Ovary (tissue), 9 donors: ENCODE results near the gene AP1G2. TPM values are rescaled to one million over a fixed set of nuclear protein-coding genes. Genes with fewer than 3 reads are reported as not detected.

ENCODE experiments used
- DNase-seq, 5 donors: peaks; one replicate each; pipeline ENCODE4 v3.0.0-alpha.2; 2019 to 2020
- H3K27ac ChIP-seq, 2 donors: fragments of 200-600 bp; one replicate each; pipeline versions ENCODE4 v1.5.1 to v1.8.0; 2019 to 2022
- H3K27me3 ChIP-seq: fragments of 200-600 bp; one replicate; pipeline ENCODE4 v1.8.0; 2022
- H3K36me3 ChIP-seq: fragments of 200-600 bp; sonication (generic); one replicate; pipeline ENCODE4 v1.5.1; 2019
- H3K4me1 ChIP-seq: one replicate; pipeline ENCODE4 v1.8.1; 2013; ENCODE audit warnings: mild to moderate bottlenecking, moderate library complexity; ENCODE audit not compliant: insufficient read depth
- H3K4me3 ChIP-seq: fragments of 200-600 bp; sonication (generic); one replicate; pipeline ENCODE4 v1.5.1; 2017
- H3K9me3 ChIP-seq, 2 donors: fragments of 200-600 bp in 1 of 2; sonication (generic) in 1 of 2; one replicate each; pipeline versions ENCODE4 v1.5.1 to v1.8.1; 2013 to 2019; ENCODE audit warnings: mild to moderate bottlenecking in 1 of 2, moderate library complexity in 1 of 2
- EP300 ChIP-seq: sonication (generic); formaldehyde crosslinking; IDR thresholded peaks from one replicate; pipeline ENCODE4 v1.6.1; 2017; ENCODE audit warnings: antibody characterized with exemption
- POLR2A ChIP-seq: fragments of 450-650 bp; IDR thresholded peaks from one replicate; pipeline ENCODE4 v1.6.1; 2017; ENCODE audit warnings: antibody characterized with exemption, mild to moderate bottlenecking, moderate library complexity
- WGBS, 3 donors: extraction: QIAGEN DNeasy Blood & Tissue Kit in 1 of 3; methylation state at CpG; one replicate each; pipeline versions ENCODE4 v1.1.5 to v1.1.7; 2013 to 2017; 5-methylcytosine and 5-hydroxymethylcytosine counted together
- intact Hi-C, 4 donors: fragments of 100-400 bp; cut with DNase I; formaldehyde crosslinking; loops; one replicate each; pipeline versions ENCODE4 v1.11.0 to v1.15.1; 2022 to 2023
- polyA plus RNA-seq, 2 donors: library from polyadenylated mRNA; stranded (reverse); fragments of 200-250 nt in 1 of 2; fragments of 350-450 nt in 1 of 2; fragmentation: Illumina TruSeq in 1 of 2; extraction: RNeasy Lipid Tissue Mini Kit (QIAGEN cat#74804) in 1 of 2; gene quantifications; one replicate each; pipeline ENCODE4 v1.2.3, GENCODE V29; 2013 to 2014
- total RNA-seq, 7 donors: library from RNA; depleted of rRNA in 2 of 7; stranded (reverse); fragments of >200 nt in 2 of 7; fragmentation: NEBNext Ultra II Directional in 3 of 7; extraction: Animal tissue kit (Norgen Biotek cat#: 25700) in 3 of 7; gene quantifications; one replicate each; pipeline versions ENCODE4 v1.1.0 to v1.2.4, GENCODE V29; 2016 to 2023
- TF ChIP-seq, protein P1 (sequence below), 3 donors: fragments of 450-650 bp in 2 of 3; fragments of 200-600 bp in 1 of 3; IDR thresholded peaks; one replicate each; pipeline versions ENCODE4 v1.5.1 to v1.8.0; 2016 to 2022; ENCODE audit warnings: antibody characterized with exemption in 3 of 3, mild to moderate bottlenecking in 1 of 3
- donor health status: DM: no; HTN: no; CAD: no; lungs with moderate emphysema.
- donor health status: DM: no; HTN: no; CAD: no.
- donor health status: Bipolar disorder and iron deficiency.
- donor health status: DM: yes; HTN: yes; CAD: no.
- donor health status: DM: no; HTN: no; CAD: no.
- donor health status: DM: yes; HTN: yes; CAD: no.

The AP1G2 gene
- total and polyA plus RNA-seq, 9 donors, result 32.0 to 129 (median 87.6) TPM

DNA sequence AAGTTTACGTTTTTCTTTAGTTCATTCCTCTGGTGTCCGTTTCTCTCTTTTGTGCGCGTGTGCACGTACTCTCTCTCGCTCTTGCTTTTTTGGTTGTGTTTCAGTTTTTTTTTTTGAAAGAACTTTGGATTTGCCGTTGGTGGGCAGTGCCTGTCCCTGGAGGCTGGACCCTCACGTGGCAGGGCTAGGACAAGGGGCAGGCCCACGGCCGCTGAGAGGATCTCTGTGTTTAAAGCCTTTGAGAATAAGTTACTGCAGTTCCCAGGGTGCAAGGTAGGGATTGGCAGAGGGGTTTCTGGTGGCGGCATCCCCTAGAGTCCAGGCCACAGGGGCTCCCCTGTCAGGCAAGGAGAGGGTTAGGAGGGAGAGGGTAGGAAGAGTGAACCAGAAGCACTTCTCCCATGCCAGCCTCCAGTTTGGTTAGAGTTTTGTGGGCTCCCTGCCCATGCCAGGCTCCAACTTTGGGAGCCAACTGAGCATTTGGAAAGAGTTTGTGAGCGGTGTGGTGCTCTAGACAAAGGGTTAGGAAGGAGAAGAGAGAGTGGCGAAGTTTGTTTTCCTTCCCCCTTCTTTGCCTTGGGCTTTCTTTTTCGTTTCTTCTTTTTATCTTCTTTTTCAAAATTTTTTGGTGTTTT is 46.6 kb downstream of the AP1G2 start:
- no peak for DNase-seq
- WGBS, 3 donors, result 82 to 85% (median 82%) methylated on average over 14 of the region's 14 CpGs
- no peak for TF ChIP-seq EP300
- no peak for TF ChIP-seq POLR2A
- TF ChIP-seq, protein P1, sequence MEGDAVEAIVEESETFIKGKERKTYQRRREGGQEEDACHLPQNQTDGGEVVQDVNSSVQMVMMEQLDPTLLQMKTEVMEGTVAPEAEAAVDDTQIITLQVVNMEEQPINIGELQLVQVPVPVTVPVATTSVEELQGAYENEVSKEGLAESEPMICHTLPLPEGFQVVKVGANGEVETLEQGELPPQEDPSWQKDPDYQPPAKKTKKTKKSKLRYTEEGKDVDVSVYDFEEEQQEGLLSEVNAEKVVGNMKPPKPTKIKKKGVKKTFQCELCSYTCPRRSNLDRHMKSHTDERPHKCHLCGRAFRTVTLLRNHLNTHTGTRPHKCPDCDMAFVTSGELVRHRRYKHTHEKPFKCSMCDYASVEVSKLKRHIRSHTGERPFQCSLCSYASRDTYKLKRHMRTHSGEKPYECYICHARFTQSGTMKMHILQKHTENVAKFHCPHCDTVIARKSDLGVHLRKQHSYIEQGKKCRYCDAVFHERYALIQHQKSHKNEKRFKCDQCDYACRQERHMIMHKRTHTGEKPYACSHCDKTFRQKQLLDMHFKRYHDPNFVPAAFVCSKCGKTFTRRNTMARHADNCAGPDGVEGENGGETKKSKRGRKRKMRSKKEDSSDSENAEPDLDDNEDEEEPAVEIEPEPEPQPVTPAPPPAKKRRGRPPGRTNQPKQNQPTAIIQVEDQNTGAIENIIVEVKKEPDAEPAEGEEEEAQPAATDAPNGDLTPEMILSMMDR (IDR thresholded peaks at IDR 0.05), result no peak

DNA sequence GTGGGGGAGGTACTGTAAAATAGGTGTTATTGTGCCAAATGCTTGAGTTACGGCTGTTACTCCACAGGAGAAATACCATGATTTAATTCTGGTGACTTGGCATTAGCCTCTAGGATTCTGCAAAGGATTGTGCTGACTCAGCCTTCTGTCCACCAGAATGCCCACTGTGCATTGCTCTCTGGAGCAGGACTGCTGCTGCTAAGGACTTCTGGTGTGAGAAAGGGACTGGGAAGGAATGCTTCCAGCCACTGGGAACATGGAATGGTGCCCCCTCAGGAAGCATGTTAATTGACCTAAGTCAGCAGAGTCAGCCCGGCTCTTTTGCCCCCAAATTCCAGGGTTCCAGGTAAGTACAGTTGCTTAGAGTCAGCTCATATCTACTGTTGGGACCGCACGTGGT is 48.9 kb downstream of the AP1G2 start:
- H3K27ac ChIP-seq, result no peak overlapping the region
- H3K4me1 ChIP-seq, result no peaks in the 10 kb centered on the region
- TF ChIP-seq EP300 (no peak), POLR2A (no peak)
- TF ChIP-seq, protein P1 (IDR thresholded peaks at IDR 0.05), result no peak
- intact Hi-C loops, result no loop called here
- no peaks in the 10 kb centered on the region for H3K36me3 ChIP-seq
- H3K4me3 ChIP-seq, result no peak overlapping the region
- DNase-seq, result no peak
- no peaks in the 10 kb centered on the region for H3K27me3 ChIP-seq
- H3K9me3 ChIP-seq, result no peaks in the 10 kb centered on the region
- 57 to 64% (median 58%) methylated on average over 4 of the region's 4 CpGs for WGBS, 3 donors

More for the DNA sequence above, 46.6 kb downstream of the AP1G2 start:
- intact Hi-C loops, result no loop called here
- Histone ChIP-seq H3K4me3 (no peak overlapping the region), H3K27ac (no peak overlapping the region), H3K4me1 (no peaks in the 10 kb centered on the region), H3K36me3 (no peaks in the 10 kb centered on the region), H3K27me3 (no peaks in the 10 kb centered on the region), H3K9me3 (no peaks in the 10 kb centered on the region)

DNA sequence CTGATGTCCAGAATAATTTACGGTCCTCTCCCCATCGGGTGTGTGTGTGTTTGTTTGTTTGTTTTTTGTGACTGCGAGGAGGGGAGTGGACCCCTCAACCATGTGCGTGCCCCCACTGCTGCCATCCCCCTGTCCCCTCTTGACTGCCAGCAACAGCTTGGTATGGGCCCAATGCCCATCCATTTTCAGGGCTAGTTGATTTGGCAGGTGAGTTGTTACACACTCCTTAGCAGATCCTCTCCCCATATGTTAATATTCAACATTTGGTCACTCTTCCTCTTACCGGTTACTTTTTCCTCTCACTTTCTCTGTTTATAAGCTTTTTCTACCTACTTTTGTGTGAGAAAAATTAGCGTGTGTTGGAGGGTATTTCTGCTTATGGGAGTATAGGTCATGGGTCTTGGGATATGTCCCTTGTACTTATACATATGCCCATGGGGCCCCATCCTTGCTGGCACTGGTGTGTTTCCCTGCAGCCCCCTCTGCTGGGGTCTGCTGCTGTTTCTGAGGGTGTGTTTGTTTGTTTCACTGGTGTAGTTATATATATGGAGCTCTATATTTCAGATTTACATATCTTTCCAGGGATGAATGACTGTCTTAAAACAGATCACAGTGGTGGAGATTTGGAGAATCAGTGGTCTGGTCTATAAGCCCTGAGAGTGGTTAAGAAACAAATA is 49.8 kb downstream of the AP1G2 start:
- Histone ChIP-seq H3K27ac (no peak overlapping the region), H3K27me3 (no peaks in the 10 kb centered on the region), H3K9me3 (no peaks in the 10 kb centered on the region), H3K4me3 (no peak overlapping the region), H3K4me1 (no peaks in the 10 kb centered on the region), H3K36me3 (no peaks in the 10 kb centered on the region)
- 67 to 73% (median 72%) methylated on average over 6 of the region's 6 CpGs for WGBS, 3 donors
- no peak for DNase-seq
- TF ChIP-seq POLR2A (no peak), EP300 (no peak)
- TF ChIP-seq, protein P1 (IDR thresholded peaks at IDR 0.05), result no peak
- intact Hi-C loops, result no loop called here

DNA sequence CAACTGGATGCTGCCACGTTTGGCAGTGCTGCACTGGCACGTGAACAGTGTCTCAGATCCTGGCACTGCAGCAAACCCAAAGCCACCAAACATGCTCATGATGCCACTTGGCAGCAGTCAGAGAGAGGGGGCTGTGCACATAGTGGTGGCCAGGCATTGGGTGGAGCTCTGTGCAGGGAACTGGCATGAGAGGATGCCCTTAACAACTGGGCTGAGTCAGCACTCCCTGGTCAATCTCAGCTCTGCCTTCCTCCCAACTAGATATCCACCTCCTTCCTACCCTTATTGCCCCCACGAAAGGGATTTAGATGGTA is 53.0 kb downstream of the AP1G2 start:
- H3K27ac ChIP-seq, result no peak overlapping the region
- DNase-seq, result no peak
- no peaks in the 10 kb centered on the region for H3K27me3 ChIP-seq
- TF ChIP-seq EP300 (no peak), POLR2A (no peak)
- TF ChIP-seq, protein P1 (IDR thresholded peaks at IDR 0.05), result no peak
- intact Hi-C loops, result no loop called here
- H3K9me3 ChIP-seq, result no peaks in the 10 kb centered on the region
- H3K36me3 ChIP-seq, result no peaks in the 10 kb centered on the region
- H3K4me1 ChIP-seq, result no peaks in the 10 kb centered on the region
- H3K4me3 ChIP-seq, result no peak overlapping the region
- 80 to 85% (median 83%) methylated on average over 3 of the region's 3 CpGs for WGBS, 3 donors
